ENCODE data around the gene TMEM143. TPM values are rescaled to one million over a fixed set of nuclear protein-coding genes. Genes with fewer than 3 reads are reported as not detected.

The TMEM143 gene
- 6.6 TPM for total RNA-seq (2021; ENCODE audit: unreplicated experiment)
- polyA plus RNA-seq (2012; ENCODE audit: insufficient read length): 6.2 TPM
- Bru-seq, nascent RNA: percentile 39 among the genes with signal in this experiment
- BruChase-seq, experiment 1, labeled RNA remaining after a 2-hour chase: percentile 41 among the genes with signal in this experiment
- BruChase-seq, experiment 2, labeled RNA remaining after a 6-hour chase: percentile 42 among the genes with signal in this experiment
- long read RNA-seq, partial matches to known transcripts: 7 of 16 reads
- long read RNA-seq, other reads (novel, unspliced or antisense): 3 of 16 reads

DNA sequence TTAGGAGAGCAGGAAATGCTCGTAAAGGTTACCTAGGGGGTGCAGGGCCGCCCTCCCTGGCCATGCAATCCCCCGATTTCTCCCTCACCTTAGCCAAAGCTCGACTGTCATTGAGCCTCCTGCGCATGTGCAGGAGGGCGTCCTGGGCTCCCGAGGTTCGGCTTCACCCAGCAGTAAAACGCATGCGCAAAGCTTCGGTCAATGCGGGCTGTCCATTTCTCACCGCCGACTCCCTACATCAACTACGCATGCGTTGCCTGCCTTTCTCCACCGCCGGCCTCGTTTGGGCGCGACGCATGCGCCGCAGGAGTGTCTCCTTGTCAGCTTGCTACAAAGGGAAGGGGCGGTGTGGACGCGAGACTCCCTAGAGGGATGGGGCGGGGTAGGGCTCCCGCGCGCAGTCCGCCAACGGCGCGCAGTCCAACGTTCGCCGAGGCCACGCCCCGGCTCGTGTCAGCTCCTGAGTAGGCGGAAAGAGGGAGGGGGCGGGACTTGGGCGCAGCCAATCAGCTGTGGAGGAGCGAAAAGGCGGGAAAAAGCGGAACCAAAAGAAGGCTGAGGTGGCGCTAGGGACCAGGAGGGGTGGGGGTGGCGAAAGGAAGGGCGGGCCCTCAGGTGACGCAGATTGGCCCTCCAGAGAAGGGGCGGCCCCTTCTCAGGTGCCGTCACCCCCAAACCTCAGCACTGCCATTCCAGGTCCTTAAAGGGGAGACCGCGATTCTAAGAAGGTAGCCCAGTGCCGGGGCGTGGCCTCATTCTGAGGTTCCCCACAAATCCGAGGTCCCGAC, at the start of gene TMEM143, which contains the start of gene SYNGR4:
Gene TMEM143, minus strand, starts transcription at position 131 of the 788 bp plus-strand sequence. Its CDS starts 20 bp downstream, at position 111.
Gene SYNGR4, plus strand, starts transcription at position 558 of the 788 bp plus-strand sequence. CDS start 1,476 bp downstream, outside the sequence.
- DNase-seq (ENCODE audit: low read depth, low spot score): peak; percentile 90
- no TSS peak for BruUV-seq (replicated peaks)
- no peaks in the 10 kb centered on the region; the same call in 1 of the 2 replicates for H3K36me3 ChIP-seq (ENCODE audit: control insufficient read depth, insufficient read depth, low read length)
- peak within 1 kb of the TSS; percentile 96 for H3K27ac ChIP-seq (ENCODE audit: low read length)
- intact Hi-C loops (cut with micrococcal nuclease; ENCODE audit: unreplicated experiment): no loop called here
- peak; percentile 91 for ATAC-seq
- peak within 1 kb of the TSS; percentile 54 to 73 for H3K4me3 ChIP-seq (ENCODE audit: low read depth in 2 of 2, low read length in 2 of 2)
- no peaks in the 10 kb centered on the region for H3K9me3 ChIP-seq (ENCODE audit: control insufficient read depth, insufficient read depth, low read depth, low read length)
- CTCF ChIA-PET: interaction anchor here (0.7 kb wide), 1 partner anchor 24 kb away, joined by 6 read pairs; no protein-coding TSS in a partner anchor
- POLR2A ChIA-PET: interaction anchor here (0.6 to 1.0 kb wide), 3 partner anchors 23 to 1350 kb away, joined by 3 to 13 read pairs (median 4); no protein-coding TSS in a partner anchor
- peak; percentile 58; the same call in 1 of the 2 replicates for TF ChIP-seq TCF7L2 (IDR thresholded peaks at IDR 0.05; ENCODE audit: low read depth, low read length)
- TF ChIP-seq, protein P1, sequence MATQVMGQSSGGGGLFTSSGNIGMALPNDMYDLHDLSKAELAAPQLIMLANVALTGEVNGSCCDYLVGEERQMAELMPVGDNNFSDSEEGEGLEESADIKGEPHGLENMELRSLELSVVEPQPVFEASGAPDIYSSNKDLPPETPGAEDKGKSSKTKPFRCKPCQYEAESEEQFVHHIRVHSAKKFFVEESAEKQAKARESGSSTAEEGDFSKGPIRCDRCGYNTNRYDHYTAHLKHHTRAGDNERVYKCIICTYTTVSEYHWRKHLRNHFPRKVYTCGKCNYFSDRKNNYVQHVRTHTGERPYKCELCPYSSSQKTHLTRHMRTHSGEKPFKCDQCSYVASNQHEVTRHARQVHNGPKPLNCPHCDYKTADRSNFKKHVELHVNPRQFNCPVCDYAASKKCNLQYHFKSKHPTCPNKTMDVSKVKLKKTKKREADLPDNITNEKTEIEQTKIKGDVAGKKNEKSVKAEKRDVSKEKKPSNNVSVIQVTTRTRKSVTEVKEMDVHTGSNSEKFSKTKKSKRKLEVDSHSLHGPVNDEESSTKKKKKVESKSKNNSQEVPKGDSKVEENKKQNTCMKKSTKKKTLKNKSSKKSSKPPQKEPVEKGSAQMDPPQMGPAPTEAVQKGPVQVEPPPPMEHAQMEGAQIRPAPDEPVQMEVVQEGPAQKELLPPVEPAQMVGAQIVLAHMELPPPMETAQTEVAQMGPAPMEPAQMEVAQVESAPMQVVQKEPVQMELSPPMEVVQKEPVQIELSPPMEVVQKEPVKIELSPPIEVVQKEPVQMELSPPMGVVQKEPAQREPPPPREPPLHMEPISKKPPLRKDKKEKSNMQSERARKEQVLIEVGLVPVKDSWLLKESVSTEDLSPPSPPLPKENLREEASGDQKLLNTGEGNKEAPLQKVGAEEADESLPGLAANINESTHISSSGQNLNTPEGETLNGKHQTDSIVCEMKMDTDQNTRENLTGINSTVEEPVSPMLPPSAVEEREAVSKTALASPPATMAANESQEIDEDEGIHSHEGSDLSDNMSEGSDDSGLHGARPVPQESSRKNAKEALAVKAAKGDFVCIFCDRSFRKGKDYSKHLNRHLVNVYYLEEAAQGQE (IDR thresholded peaks at IDR 0.05; ENCODE audit: insufficient read depth in 1 of 2, low read depth in 2 of 2, low read length in 1 of 2): no peak
- H3K27me3 ChIP-seq (ENCODE audit: control insufficient read depth, insufficient read depth, low read length): no peaks in the 10 kb centered on the region
- in situ Hi-C loops (cut with HindIII; ENCODE audit: low pct_unique_long_range_greater_than_20kb, low sequenced_read_pairs): no loop called here
- no peaks in the 10 kb centered on the region; the same call in 1 of the 2 replicates for H3K4me1 ChIP-seq (ENCODE audit: control insufficient read depth, insufficient read depth, low read length)

DNA sequence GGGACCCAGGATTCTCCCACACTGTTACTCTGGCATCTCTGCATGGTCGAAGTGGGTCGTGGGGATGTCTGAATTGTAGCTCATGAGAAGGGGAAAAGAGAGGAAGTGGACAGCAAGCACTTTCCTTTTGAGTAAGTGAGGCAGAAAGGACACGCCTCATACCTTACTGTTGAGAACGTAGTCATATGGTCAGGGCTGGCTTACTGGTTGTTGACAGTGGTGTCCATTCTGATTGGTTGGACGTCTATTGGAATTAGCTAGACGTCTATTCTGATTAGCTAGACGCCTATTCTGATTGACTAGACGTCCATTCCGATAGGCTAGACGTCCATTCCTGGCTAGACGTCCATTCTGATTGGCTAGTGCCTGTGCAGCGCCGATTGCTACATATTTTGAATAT, 42.1 kb upstream of the TMEM143 start:
- DNase-seq (ENCODE audit: low read depth, low spot score): no peak
- in situ Hi-C loops (cut with HindIII; ENCODE audit: low pct_unique_long_range_greater_than_20kb, low sequenced_read_pairs) (no loop called here), intact Hi-C loops (cut with micrococcal nuclease; ENCODE audit: unreplicated experiment) (no loop called here)
- ChIA-PET POLR2A (no interaction called here), CTCF (no interaction called here)
- ATAC-seq: no peak
- TF ChIP-seq TCF7L2 (IDR thresholded peaks at IDR 0.05; ENCODE audit: low read depth, low read length) (no peak), POLR2AphosphoS5 (IDR thresholded peaks at IDR 0.05; ENCODE audit: low read depth, low read length) (no peak), SIN3A (IDR thresholded peaks at IDR 0.05; ENCODE audit: borderline replicate concordance, insufficient read depth, low read depth, low read length) (no peak)
- TF ChIP-seq, protein P2, sequence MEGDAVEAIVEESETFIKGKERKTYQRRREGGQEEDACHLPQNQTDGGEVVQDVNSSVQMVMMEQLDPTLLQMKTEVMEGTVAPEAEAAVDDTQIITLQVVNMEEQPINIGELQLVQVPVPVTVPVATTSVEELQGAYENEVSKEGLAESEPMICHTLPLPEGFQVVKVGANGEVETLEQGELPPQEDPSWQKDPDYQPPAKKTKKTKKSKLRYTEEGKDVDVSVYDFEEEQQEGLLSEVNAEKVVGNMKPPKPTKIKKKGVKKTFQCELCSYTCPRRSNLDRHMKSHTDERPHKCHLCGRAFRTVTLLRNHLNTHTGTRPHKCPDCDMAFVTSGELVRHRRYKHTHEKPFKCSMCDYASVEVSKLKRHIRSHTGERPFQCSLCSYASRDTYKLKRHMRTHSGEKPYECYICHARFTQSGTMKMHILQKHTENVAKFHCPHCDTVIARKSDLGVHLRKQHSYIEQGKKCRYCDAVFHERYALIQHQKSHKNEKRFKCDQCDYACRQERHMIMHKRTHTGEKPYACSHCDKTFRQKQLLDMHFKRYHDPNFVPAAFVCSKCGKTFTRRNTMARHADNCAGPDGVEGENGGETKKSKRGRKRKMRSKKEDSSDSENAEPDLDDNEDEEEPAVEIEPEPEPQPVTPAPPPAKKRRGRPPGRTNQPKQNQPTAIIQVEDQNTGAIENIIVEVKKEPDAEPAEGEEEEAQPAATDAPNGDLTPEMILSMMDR (IDR thresholded peaks at IDR 0.05): no peak
- TF ChIP-seq, protein P1 (IDR thresholded peaks at IDR 0.05; ENCODE audit: insufficient read depth in 1 of 2, low read depth in 2 of 2, low read length in 1 of 2): no peak
- Histone ChIP-seq H3K4me1 (ENCODE audit: control insufficient read depth, insufficient read depth, low read length) (no peaks in the 10 kb centered on the region), H3K27me3 (ENCODE audit: control insufficient read depth, insufficient read depth, low read length) (no peaks in the 10 kb centered on the region), H3K27ac (ENCODE audit: low read length) (no peak overlapping the region), H3K36me3 (ENCODE audit: control insufficient read depth, insufficient read depth, low read length) (no peaks in the 10 kb centered on the region), H3K4me3 (ENCODE audit: low read depth in 2 of 2, low read length in 2 of 2) (no peak overlapping the region), H3K9me3 (ENCODE audit: control insufficient read depth, insufficient read depth, low read depth, low read length) (no peaks in the 10 kb centered on the region)
- no TSS peak for BruUV-seq (replicated peaks)
